HepG2 (cell line): ENCODE data around the gene USP32. TPM values are rescaled to one million over a fixed set of nuclear protein-coding genes. Genes with fewer than 3 reads are reported as not detected.

Source experiments
- ARNTL ChIP-seq: sonication (generic); formaldehyde crosslinking; IDR thresholded peaks from 2 replicates; pipeline ENCODE4 v1.4.0; 2020; ENCODE audit warnings: mild to moderate bottlenecking, missing genetic modification reagents
- GTF2F1 ChIP-seq: fragments of 150-350 bp; IDR thresholded peaks from 2 replicates; pipeline ENCODE4 v1.6.1; 2014; ENCODE audit warnings: low read length
- HNRNPL ChIP-seq: fragments of 200-400 bp; formaldehyde crosslinking; IDR thresholded peaks from 2 replicates; pipeline ENCODE4 v1.6.1; 2017; ENCODE audit warnings: mild to moderate bottlenecking, low read depth, low read length
- HNRNPLL ChIP-seq: fragments of 200-400 bp; formaldehyde crosslinking; IDR thresholded peaks from 2 replicates; pipeline ENCODE4 v1.6.1; 2017; ENCODE audit warnings: mild to moderate bottlenecking, low read depth, low read length; ENCODE audit not compliant: poor library complexity, severe bottlenecking
- HOXA9 ChIP-seq: sonication (generic); formaldehyde crosslinking; IDR thresholded peaks from 2 replicates; pipeline ENCODE4 v1.8.1; 2022; ENCODE audit warnings: missing genetic modification reagents, mild to moderate bottlenecking, moderate library complexity, borderline replicate concordance
- IRX3 ChIP-seq: sonication (generic); formaldehyde crosslinking; IDR thresholded peaks from 2 replicates; pipeline ENCODE4 v1.8.1; 2023; ENCODE audit warnings: mild to moderate bottlenecking, low read depth, missing genetic modification reagents, borderline replicate concordance
- MBNL3 ChIP-seq: fragments of 250-450 bp; sonication (Bioruptor Pico); conservative IDR thresholded peaks from 2 replicates; pipeline ENCODE4 v1.8.0; 2022; ENCODE audit warnings: mild to moderate bottlenecking, inconsistent platforms
- MTF2 ChIP-seq: sonication (generic); formaldehyde crosslinking; IDR thresholded peaks from 2 replicates; pipeline ENCODE4 v1.5.0; 2020; ENCODE audit warnings: missing genetic modification reagents, borderline replicate concordance
- NCOA1 ChIP-seq: sonication (generic); formaldehyde crosslinking; IDR thresholded peaks from 2 replicates; pipeline ENCODE4 v1.9.0; 2021; ENCODE audit warnings: missing genetic modification reagents
- NKX3-1 ChIP-seq: sonication (generic); formaldehyde crosslinking; IDR thresholded peaks from 2 replicates; pipeline ENCODE4 v1.5.0; 2020; ENCODE audit warnings: missing genetic modification reagents
- PAF1 ChIP-seq: IDR thresholded peaks from 2 replicates; pipeline ENCODE4 v1.6.1; 2016; ENCODE audit warnings: missing genetic modification reagents, missing compliant biosample characterization
- PHF21A ChIP-seq: sonication (generic); formaldehyde crosslinking; IDR thresholded peaks from 2 replicates; pipeline ENCODE4 v1.5.0; 2020; ENCODE audit warnings: mild to moderate bottlenecking, missing genetic modification reagents
- RBAK ChIP-seq: sonication (generic); formaldehyde crosslinking; IDR thresholded peaks from 2 replicates; pipeline ENCODE4 v1.5.1; 2020; ENCODE audit warnings: mild to moderate bottlenecking, missing genetic modification reagents
- RCOR2 ChIP-seq: IDR thresholded peaks from 2 replicates; pipeline ENCODE4 v1.6.1; 2016; ENCODE audit warnings: missing biosample characterization, missing genetic modification reagents
- TBX3 ChIP-seq: fragments of 450-650 bp; IDR thresholded peaks from 2 replicates; pipeline ENCODE4 v1.6.1; 2017; ENCODE audit warnings: antibody characterized with exemption, mild to moderate bottlenecking, inconsistent platforms, borderline replicate concordance
- ZFP62 ChIP-seq: sonication (generic); formaldehyde crosslinking; IDR thresholded peaks from 2 replicates; pipeline ENCODE4 v1.4.0; 2020; ENCODE audit warnings: missing genetic modification reagents
- ZFY ChIP-seq: sonication (generic); formaldehyde crosslinking; IDR thresholded peaks from 2 replicates; pipeline ENCODE4 v1.4.0; 2020; ENCODE audit warnings: missing genetic modification reagents
- ZNF24 ChIP-seq: fragments of 450-650 bp; IDR thresholded peaks from 2 replicates; pipeline ENCODE4 v1.6.1; 2017; ENCODE audit warnings: antibody characterized with exemption, mild to moderate bottlenecking
- ZNF333 ChIP-seq: sonication (generic); formaldehyde crosslinking; IDR thresholded peaks from 2 replicates; pipeline ENCODE4 v1.4.0; 2020; ENCODE audit warnings: mild to moderate bottlenecking, missing genetic modification reagents, borderline replicate concordance
- ZNF576 ChIP-seq: sonication (generic); formaldehyde crosslinking; IDR thresholded peaks from 2 replicates; pipeline ENCODE4 v1.4.0; 2020; ENCODE audit warnings: mild to moderate bottlenecking, missing genetic modification reagents
- ZNF589 ChIP-seq: sonication (generic); formaldehyde crosslinking; conservative IDR thresholded peaks from 2 replicates; pipeline ENCODE4 v1.8.0; 2022; ENCODE audit warnings: mild to moderate bottlenecking, moderate library complexity, missing genetic modification reagents
- ZNF652 ChIP-seq: IDR thresholded peaks from 2 replicates; pipeline ENCODE4 v1.6.1; 2016; ENCODE audit warnings: low read depth, borderline replicate concordance
- ZNF792 ChIP-seq: IDR thresholded peaks from 2 replicates; pipeline ENCODE4 v1.6.1; 2016
- ZSCAN20 ChIP-seq: sonication (generic); formaldehyde crosslinking; IDR thresholded peaks from 2 replicates; pipeline ENCODE4 v1.4.0; 2020; ENCODE audit warnings: missing genetic modification reagents, mild to moderate bottlenecking, borderline replicate concordance
- ZSCAN9 ChIP-seq: IDR thresholded peaks from 2 replicates; pipeline ENCODE4 v1.6.1; 2016; ENCODE audit warnings: borderline replicate concordance
- polyA plus RNA-seq, 8 experiments: library from polyadenylated mRNA; depleted of rRNA in 3 of 8; stranded (reverse) in 7 of 8; unstranded in 1 of 8; fragments of >200 nt; fragmentation: Illumina TruSeq in 4 of 8; extraction: Trizol in 4 of 8; gene quantifications; 2 replicates each; pipeline versions ENCODE4 v1.2.1 to v1.2.3, GENCODE V29; 2011 to 2016; ENCODE audit warnings: low read depth in 4 of 8, missing spikeins in 1 of 8, mixed read lengths in 1 of 8; ENCODE audit not compliant: insufficient read depth in 1 of 8
- total RNA-seq, 5 experiments: library from RNA; depleted of rRNA; stranded (reverse); fragments of >200 nt; fragmentation: Illumina TruSeq; extraction: Trizol; gene quantifications; 2 replicates each; pipeline ENCODE4 v1.2.3, GENCODE V29; 2016; ENCODE audit warnings: low read depth in 1 of 5
- TF ChIP-seq, protein P1 (sequence below): IDR thresholded peaks from 2 replicates; pipeline ENCODE4 v1.6.1; 2018; ENCODE audit warnings: missing genetic modification reagents
- TF ChIP-seq, protein P2 (sequence below): IDR thresholded peaks from 2 replicates; pipeline ENCODE4 v1.6.1; 2016; ENCODE audit warnings: low read depth, borderline replicate concordance
- TF ChIP-seq, protein P3 (sequence below): sonication (generic); formaldehyde crosslinking; IDR thresholded peaks from 2 replicates; pipeline ENCODE4 v1.4.0; 2020; ENCODE audit warnings: mild to moderate bottlenecking, missing genetic modification reagents, borderline replicate concordance
- TF ChIP-seq, protein P4 (sequence below): sonication (generic); formaldehyde crosslinking; IDR thresholded peaks from 2 replicates; pipeline ENCODE4 v1.4.0; 2020; ENCODE audit warnings: missing genetic modification reagents

Gene USP32
- total and polyA plus RNA-seq, 2 of the 13 experiments (the other 11 are each of a cell fraction or from before 2014, with no cell fraction given): 24.9 to 39.9 TPM

GRCh38 chr17:60391471-60392041, 377 bp downstream of the USP32 start (continued):
- no peak for TF ChIP-seq ZSCAN9 (CRISPR knock-in tag)
- TF ChIP-seq HOXA9: no peak
- no peak for TF ChIP-seq NCOA1
- no peak for TF ChIP-seq ZSCAN20 (CRISPR knock-in tag)
- TF ChIP-seq HNRNPLL: no peak
- no peak; the same call in 1 of the 2 replicates for TF ChIP-seq ARNTL (CRISPR knock-in tag)
- no peak for TF ChIP-seq NKX3-1 (CRISPR knock-in tag)
- no peak for TF ChIP-seq ZNF652 (CRISPR knock-in tag)
- TF ChIP-seq TBX3: no peak
- no peak for TF ChIP-seq RBAK (CRISPR knock-in tag)
- TF ChIP-seq ZNF576 (CRISPR knock-in tag): no peak
- no peak for TF ChIP-seq ZNF333
- peak; percentile 40; the same call in 1 of the 2 replicates for TF ChIP-seq ZFY (CRISPR knock-in tag)
- no peak for TF ChIP-seq PAF1
- TF ChIP-seq, protein P1, sequence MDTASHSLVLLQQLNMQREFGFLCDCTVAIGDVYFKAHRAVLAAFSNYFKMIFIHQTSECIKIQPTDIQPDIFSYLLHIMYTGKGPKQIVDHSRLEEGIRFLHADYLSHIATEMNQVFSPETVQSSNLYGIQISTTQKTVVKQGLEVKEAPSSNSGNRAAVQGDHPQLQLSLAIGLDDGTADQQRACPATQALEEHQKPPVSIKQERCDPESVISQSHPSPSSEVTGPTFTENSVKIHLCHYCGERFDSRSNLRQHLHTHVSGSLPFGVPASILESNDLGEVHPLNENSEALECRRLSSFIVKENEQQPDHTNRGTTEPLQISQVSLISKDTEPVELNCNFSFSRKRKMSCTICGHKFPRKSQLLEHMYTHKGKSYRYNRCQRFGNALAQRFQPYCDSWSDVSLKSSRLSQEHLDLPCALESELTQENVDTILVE (CRISPR knock-in tag): no peak
- no peak for TF ChIP-seq MBNL3 (CRISPR knock-in tag)
- TF ChIP-seq, protein P2, sequence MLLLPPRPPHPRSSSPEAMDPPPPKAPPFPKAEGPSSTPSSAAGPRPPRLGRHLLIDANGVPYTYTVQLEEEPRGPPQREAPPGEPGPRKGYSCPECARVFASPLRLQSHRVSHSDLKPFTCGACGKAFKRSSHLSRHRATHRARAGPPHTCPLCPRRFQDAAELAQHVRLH (CRISPR knock-in tag): no peak
- no peak for TF ChIP-seq ZNF589 (CRISPR knock-in tag)
- TF ChIP-seq, protein P3, sequence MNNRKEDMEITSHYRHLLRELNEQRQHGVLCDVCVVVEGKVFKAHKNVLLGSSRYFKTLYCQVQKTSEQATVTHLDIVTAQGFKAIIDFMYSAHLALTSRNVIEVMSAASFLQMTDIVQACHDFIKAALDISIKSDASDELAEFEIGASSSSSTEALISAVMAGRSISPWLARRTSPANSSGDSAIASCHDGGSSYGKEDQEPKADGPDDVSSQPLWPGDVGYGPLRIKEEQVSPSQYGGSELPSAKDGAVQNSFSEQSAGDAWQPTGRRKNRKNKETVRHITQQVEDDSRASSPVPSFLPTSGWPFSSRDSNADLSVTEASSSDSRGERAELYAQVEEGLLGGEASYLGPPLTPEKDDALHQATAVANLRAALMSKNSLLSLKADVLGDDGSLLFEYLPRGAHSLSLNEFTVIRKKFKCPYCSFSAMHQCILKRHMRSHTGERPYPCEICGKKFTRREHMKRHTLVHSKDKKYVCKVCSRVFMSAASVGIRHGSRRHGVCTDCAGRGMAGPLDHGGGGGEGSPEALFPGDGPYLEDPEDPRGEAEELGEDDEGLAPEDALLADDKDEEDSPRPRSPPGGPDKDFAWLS (CRISPR knock-in tag): 0 out of 2 replicates have a peak, but pooled peaks have one; percentile 87
- TF ChIP-seq IRX3 (CRISPR knock-in tag): peak; percentile 27; the same call in 1 of the 2 replicates
- TF ChIP-seq MTF2 (CRISPR knock-in tag): no peak
- TF ChIP-seq ZFP62: no peak
- TF ChIP-seq HNRNPL: peak; percentile 37; the same call in 1 of the 2 replicates
- TF ChIP-seq ZNF792: 0 out of 2 replicates have a peak, but pooled peaks have one; percentile 6
- no peak for TF ChIP-seq RCOR2 (CRISPR knock-in tag)
- no peak for TF ChIP-seq ZNF24
- TF ChIP-seq GTF2F1: no peak
- TF ChIP-seq, protein P4, sequence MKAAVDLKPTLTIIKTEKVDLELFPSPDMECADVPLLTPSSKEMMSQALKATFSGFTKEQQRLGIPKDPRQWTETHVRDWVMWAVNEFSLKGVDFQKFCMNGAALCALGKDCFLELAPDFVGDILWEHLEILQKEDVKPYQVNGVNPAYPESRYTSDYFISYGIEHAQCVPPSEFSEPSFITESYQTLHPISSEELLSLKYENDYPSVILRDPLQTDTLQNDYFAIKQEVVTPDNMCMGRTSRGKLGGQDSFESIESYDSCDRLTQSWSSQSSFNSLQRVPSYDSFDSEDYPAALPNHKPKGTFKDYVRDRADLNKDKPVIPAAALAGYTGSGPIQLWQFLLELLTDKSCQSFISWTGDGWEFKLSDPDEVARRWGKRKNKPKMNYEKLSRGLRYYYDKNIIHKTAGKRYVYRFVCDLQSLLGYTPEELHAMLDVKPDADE (CRISPR knock-in tag): no peak
- TF ChIP-seq PHF21A: no peak
